Stimulated activated naive CD8-positive, alpha-beta T cell treated with anti-CD3 and anti-CD28 coated beads, Interleukin-15, Interleukin-2, amounts not matched to agents 100 ng/mL and 50 ng/mL, for 24 hours (primary cell): ENCODE measurements around the gene FLRT1.

ENCODE experiments used
- H3K27ac Mint-ChIP-seq: one replicate; pipeline ENCODE4 v1.8.0; 2021; ENCODE audit warnings: mild to moderate bottlenecking, mixed read lengths
- H3K27me3 Mint-ChIP-seq: one replicate; pipeline ENCODE4 v1.8.0; 2021; ENCODE audit warnings: mixed read lengths
- H3K36me3 Mint-ChIP-seq: one replicate; pipeline ENCODE4 v1.8.0; 2021; ENCODE audit warnings: low read depth, mixed read lengths
- H3K4me1 Mint-ChIP-seq: one replicate; pipeline ENCODE4 v1.8.0; 2021; ENCODE audit warnings: low read depth, mixed read lengths
- H3K4me3 Mint-ChIP-seq: one replicate; pipeline ENCODE4 v1.8.0; 2021; ENCODE audit warnings: mild to moderate bottlenecking, mixed read lengths
- H3K9me3 Mint-ChIP-seq: one replicate; pipeline ENCODE4 v1.8.0; 2021; ENCODE audit warnings: mixed read lengths

Gene FLRT1

DNA sequence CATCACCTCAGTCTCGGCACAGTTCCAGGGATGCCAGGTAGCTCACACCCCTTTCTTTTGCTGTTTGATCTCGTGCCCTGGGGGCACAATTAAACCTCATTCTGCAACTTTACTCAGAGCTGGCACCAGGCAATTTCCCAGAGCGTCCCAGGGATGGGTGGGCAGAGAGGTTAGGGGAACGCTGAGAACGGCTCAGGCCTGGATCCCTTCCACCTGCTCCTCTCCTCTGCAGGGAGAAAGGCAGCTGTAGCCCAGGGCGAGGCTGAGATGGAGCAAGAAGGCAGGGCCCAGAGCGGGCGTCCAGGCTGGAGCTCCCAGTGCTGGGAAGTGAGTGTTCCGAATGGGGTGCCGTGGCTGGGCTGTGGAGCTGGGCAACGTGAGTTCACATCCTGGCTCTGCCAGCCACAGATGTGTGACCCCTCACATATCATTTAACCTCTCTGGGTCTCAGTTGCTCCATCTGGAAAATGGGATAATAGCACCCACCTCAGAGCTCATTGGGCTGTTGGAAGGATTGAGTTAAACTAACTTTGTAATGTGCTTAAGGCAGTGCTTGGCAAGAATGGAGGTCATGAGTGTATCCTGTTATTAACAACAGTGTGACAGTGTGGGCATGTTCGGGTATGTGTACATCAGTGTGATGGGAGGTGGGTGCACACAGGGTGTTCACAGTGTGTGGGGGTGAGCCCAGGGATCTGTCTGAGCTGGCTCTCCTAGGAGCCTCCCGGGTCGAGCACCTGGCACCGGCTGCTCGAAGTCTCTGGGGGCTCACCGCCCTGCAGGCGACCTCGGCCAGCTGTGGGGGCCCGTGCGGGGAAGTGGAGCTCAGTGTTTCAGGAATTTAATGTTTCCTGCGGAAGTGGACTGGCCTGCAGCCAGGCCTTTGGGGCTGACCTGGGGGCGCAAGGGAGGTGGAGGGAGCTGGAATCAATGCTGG is 34.0 kb upstream of the FLRT1 start:
- H3K9me3 Mint-ChIP-seq = no peaks in the 10 kb centered on the region
- H3K27me3 Mint-ChIP-seq = peaks cover 11% of the 10 kb centered on the region
- no peak overlapping the region for H3K27ac Mint-ChIP-seq
- H3K4me3 Mint-ChIP-seq = no peak overlapping the region
- H3K4me1 Mint-ChIP-seq = no peaks in the 10 kb centered on the region
- H3K36me3 Mint-ChIP-seq = peaks cover 15% of the 10 kb centered on the region

DNA sequence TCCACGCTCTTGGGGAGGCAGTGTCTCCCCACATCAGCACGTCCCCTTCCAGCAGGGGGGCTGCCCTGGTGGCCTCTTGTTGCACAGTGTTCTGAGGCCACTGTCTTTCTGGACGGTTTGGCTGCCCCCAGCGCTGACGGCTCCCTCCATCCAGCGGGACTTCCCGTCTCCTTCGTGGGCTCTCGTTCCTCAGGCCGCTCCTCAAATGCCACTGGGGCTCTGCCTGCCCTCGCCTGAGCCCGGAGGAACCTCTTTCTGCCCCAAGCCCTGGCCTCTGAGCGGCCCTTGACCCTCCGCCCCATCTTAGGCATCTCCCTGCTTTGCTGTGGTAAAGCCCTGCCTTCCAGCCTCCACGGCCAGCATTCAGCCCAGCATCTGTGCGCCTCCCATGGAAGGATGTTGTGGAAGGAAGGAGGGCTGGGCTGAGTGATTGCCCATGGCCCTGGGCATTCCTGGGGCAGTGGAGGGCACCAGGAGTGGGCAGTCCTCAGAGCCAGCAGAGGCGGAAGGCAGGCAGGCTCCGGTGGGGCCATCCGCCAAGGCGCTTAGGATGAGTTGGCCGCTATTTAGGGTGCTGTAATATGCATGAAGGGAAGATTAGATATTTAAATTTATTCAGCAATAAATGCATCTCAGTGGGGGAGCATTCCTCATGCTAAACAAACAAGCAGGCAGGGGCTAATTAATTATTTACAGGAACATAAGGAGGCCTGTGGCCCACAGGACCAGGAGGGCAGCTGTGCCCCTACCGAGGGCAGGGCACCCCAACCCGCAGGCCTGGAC is 31.7 kb upstream of the FLRT1 start:
- peaks cover 29% of the 10 kb centered on the region for H3K27me3 Mint-ChIP-seq
- no peak overlapping the region for H3K4me3 Mint-ChIP-seq
- H3K4me1 Mint-ChIP-seq = peaks cover 6% of the 10 kb centered on the region
- no peak overlapping the region for H3K27ac Mint-ChIP-seq
- H3K36me3 Mint-ChIP-seq = no peaks in the 10 kb centered on the region
- no peaks in the 10 kb centered on the region for H3K9me3 Mint-ChIP-seq

DNA sequence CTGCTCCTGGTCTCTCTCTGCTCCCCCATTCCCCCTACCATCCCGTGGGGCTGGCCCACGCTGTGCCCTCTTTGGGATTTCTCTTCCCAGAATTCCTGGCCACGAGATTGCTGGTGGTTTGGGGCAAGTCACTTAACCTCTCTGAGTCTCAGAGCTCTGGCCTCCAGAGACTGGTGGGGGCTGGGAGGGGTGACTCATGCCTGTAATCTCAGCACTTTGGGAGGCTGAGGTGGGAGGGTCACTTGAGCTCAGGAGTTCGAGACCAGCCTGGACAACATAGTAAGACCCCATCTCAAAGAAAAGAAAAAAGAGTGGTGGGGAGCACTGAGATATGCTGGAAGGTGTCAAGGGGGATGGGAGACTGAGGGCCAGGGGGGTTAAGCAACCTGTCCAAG is 31.1 kb upstream of the FLRT1 start:
- Mint-ChIP-seq H3K27me3 (peaks cover 30% of the 10 kb centered on the region), H3K9me3 (no peaks in the 10 kb centered on the region), H3K4me1 (peaks cover 6% of the 10 kb centered on the region), H3K4me3 (no peak overlapping the region), H3K27ac (no peak overlapping the region), H3K36me3 (no peaks in the 10 kb centered on the region)

DNA sequence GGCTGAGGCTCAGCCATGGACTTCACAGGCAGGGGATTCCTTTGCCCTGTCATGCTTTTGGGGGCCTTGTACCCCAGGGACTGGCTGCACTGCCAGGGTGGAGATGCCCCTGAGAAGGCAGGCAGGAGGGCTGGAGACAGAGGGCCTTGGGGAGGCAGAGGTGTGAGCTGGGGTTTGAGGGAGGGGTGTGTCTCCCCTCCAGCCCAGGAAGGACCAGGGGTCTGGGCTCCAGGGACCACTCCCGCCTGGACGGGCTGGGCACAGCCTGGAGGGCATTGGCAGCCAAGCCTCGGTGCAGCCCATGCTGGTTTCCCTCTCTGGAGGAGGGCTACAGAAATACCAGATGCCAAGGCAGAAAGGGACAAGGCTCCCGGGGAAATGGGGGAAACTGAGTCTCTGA is 30.0 kb upstream of the FLRT1 start:
- H3K27ac Mint-ChIP-seq = no peak overlapping the region
- H3K9me3 Mint-ChIP-seq = no peaks in the 10 kb centered on the region
- no peaks in the 10 kb centered on the region for H3K36me3 Mint-ChIP-seq
- H3K27me3 Mint-ChIP-seq = peaks cover 30% of the 10 kb centered on the region
- H3K4me1 Mint-ChIP-seq = peaks cover 6% of the 10 kb centered on the region
- H3K4me3 Mint-ChIP-seq = no peak overlapping the region

DNA sequence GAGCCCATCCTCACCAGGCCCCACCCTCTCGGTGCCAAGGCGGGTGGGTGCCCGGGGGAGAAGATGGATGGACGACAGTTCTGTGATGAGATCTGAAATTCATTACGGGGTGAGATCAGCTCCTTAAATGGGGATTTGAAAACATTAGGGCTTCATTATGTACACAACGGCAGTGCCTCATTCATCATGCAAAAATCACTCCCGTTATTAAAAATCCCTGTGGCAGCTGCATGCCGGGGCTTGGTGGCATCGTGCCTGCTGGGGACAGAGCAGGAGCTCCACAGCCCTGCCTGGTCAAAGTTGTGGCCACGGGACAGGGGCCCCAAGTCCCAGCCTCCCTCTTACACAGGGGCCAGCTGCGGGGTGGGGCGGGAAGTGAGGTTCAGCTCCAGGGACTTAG is 29.3 kb upstream of the FLRT1 start:
- Mint-ChIP-seq H3K36me3 (peaks cover 2% of the 10 kb centered on the region), H3K27ac (no peak overlapping the region), H3K27me3 (peaks cover 30% of the 10 kb centered on the region), H3K4me1 (peaks cover 6% of the 10 kb centered on the region), H3K4me3 (peak overlapping the region; percentile 13), H3K9me3 (no peaks in the 10 kb centered on the region)

DNA sequence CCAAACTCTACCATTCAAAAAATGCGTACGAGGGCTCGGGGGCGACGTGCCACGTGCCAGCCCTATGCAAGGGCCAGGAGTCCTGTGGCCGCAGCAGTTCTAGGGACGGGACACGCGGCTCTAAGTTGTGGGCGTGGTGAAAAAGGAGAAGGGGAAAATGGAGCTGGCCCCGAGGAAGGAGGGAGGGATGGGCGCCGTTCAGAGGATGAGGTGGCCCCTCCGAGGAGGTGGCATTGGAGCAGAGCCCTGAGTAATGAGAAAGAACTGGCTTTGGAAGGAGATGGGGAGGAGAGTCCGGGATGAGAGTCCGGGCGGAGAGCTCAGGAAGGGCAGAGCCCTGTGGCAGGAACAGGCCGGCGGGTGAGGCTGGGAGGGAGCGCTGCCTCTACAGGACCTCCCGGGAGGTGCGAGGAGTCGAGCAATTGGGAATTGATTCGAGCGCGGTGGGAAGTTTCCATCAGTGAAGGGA is 28.5 kb upstream of the FLRT1 start:
- H3K4me1 Mint-ChIP-seq = peaks cover 6% of the 10 kb centered on the region
- peaks cover 5% of the 10 kb centered on the region for H3K36me3 Mint-ChIP-seq
- H3K9me3 Mint-ChIP-seq = no peaks in the 10 kb centered on the region
- H3K27me3 Mint-ChIP-seq = peaks cover 26% of the 10 kb centered on the region
- H3K27ac Mint-ChIP-seq = no peak overlapping the region
- H3K4me3 Mint-ChIP-seq = peak overlapping the region; percentile 49

DNA sequence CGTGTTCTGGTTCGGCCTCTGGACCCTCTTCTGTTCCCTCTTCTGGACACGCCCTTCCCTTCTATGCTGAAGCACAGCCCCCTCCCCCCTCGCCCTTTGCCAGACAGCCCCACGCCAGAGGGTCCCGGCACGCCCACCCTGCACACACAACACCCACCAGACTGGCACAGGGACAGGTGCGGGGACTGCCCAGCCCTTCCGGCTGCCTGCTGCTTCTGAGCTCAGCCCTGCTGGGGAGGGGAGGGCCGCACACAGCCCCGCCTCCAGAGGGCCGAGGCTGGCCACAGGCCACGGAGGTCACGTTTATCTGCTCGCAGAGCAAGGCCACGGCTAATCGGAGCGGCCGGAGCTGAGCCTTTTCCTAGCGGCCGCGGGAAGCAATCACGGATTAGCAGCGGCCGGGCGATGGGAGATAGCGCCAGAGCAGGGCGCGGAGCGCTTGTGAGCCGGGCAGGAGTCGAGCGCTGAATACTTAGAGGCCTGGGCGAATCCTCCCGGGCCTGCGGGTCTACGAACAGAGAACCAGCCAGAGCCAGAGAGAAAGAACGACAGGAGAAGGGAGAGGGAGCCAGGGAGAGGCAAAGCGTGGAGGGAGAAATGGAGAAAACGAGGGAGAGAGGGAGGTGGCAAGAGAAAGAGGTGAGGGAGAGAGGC is 28.0 kb upstream of the FLRT1 start:
- Mint-ChIP-seq H3K9me3 (no peaks in the 10 kb centered on the region), H3K27me3 (peaks cover 26% of the 10 kb centered on the region), H3K36me3 (peaks cover 5% of the 10 kb centered on the region), H3K4me3 (peak overlapping the region; percentile 49), H3K4me1 (peaks cover 6% of the 10 kb centered on the region), H3K27ac (no peak overlapping the region)

DNA sequence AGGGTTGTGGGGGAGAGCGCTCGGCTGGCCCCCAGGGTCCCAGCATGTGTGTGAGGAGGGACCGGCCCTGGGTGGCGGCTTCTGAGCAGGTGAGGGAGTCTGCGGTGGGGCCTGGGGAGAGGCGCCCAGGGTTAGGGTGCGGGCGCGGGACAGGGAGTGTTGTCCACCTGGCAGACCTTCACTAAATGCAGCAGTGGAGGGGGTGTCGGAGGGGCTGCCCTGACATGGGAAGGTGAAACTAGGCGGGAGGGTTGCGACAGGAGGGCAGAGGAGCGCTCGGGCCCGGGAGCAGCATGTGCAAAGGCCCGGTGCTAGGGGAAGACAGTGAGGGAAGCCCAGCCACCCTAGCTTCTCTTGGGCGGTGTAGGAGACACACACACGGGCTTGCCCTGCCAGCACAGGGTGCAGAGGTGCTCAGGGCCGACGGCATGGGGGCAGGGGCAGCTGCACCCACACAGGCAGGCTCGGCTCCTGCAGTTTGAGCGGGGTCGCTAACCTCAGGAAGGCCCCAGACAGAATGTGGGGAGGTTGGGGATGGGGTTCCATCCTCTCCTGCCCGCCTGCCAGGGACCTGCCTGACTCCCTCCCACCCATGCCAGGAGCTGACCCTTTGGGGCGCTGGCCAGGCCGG is 27.3 kb upstream of the FLRT1 start:
- Mint-ChIP-seq H3K27me3 (peaks cover 26% of the 10 kb centered on the region), H3K36me3 (peaks cover 5% of the 10 kb centered on the region), H3K9me3 (no peaks in the 10 kb centered on the region), H3K27ac (no peak overlapping the region), H3K4me3 (no peak overlapping the region), H3K4me1 (peaks cover 6% of the 10 kb centered on the region)

DNA sequence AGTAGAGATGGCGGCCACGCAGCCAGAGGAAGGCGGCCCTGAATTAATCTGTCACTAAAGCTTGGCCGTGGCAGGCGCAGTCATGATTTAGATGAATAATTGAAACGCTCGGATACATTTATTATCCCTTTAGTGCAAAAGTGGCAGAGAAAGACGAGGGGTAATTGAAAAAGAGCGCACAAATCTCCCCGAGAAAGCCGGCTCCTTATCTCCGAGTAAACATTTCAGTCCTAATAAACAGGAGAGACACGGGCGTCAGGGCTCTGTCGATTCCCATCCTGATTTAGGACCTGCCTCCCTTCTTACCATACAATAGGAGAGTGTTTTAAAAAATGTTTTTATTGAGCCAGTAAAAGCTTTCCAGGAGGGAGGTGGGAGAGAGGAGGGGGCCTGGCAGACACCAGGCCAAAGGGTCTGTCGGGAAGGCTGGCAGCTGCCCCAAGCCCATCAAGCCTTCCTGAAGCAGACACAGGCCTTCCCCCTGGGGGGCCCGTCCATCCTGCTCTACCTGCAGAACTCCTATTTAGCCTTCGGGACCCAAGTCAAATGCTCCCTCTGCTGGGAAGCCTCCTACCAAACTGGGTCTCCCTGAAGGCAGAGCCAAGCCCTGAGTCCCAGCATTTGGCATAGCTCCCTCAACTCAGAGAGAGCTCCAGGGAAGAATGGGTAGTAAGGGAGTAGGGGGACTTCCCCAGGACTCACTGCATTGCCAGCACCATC is 26.7 kb upstream of the FLRT1 start:
- Mint-ChIP-seq H3K4me1 (peaks cover 6% of the 10 kb centered on the region), H3K4me3 (no peak overlapping the region), H3K27ac (no peak overlapping the region), H3K9me3 (no peaks in the 10 kb centered on the region), H3K36me3 (peaks cover 5% of the 10 kb centered on the region), H3K27me3 (peaks cover 26% of the 10 kb centered on the region)

DNA sequence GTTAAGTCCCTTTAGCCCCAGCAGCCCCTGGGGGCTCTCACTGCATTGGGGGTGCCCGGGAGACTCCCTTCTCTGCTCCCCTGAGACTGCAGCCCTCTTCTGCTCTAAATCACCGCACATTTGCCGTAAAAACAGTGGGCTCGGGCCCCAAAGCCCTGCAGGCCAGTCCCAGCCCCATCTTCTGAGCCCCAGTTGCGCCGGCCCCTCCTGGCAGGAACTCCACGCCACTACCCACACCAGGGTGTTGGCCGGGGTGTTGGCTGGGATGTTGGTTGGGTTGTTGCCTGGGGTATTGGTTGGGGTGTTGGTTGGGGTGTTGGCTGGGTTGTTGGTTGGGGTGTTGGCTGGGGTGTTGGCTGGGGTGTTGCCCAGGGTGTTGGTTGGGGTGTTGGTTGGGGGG is 26.0 kb upstream of the FLRT1 start:
- peaks cover 26% of the 10 kb centered on the region for H3K27me3 Mint-ChIP-seq
- H3K36me3 Mint-ChIP-seq = peaks cover 5% of the 10 kb centered on the region
- no peaks in the 10 kb centered on the region for H3K9me3 Mint-ChIP-seq
- no peak overlapping the region for H3K4me3 Mint-ChIP-seq
- peaks cover 6% of the 10 kb centered on the region for H3K4me1 Mint-ChIP-seq
- no peak overlapping the region for H3K27ac Mint-ChIP-seq

DNA sequence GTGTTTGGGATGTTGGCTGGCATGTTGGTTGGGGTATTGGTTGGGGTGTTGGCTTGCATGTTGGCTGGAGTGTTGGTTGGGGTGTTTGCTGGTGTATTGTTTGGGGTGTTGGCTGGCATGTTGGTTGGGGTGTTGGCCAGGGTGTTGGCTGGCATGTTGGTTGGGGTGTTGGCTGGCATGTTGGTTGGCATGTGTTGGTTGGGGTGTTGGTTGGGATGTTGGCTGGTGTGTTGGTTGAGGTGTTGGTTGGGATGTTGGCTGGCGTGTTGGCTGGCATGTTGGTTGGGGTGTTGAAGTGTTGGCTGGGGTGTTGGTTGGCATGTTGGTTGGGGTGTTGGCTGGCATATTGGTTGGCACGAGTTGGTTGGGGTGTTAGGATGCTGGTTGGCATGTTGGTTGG is 24.9 kb upstream of the FLRT1 start:
- Mint-ChIP-seq H3K4me1 (peaks cover 6% of the 10 kb centered on the region), H3K36me3 (peaks cover 5% of the 10 kb centered on the region), H3K4me3 (no peak overlapping the region), H3K27ac (no peak overlapping the region), H3K9me3 (no peaks in the 10 kb centered on the region), H3K27me3 (peaks cover 26% of the 10 kb centered on the region)

DNA sequence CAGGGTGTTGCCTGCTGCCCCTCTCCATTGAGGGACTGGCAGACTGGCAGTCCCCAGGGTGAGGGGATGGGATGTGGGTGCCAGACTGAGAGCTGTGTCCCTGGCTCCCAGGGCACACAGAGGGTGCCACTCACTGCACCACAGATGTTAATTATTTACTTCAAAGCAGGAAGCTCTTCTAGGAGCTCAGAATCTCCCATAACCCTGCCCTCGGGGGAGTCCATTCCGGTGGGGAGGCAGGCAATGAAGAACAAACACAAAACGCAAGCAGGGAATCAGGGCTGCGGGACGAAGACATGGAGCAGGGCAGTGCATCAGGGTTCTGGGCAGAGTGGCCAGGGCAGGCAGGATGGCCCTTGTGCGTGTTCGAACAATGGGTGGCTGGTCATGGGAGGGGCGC is 24.4 kb upstream of the FLRT1 start:
- H3K36me3 Mint-ChIP-seq = peaks cover 5% of the 10 kb centered on the region
- H3K27me3 Mint-ChIP-seq = peaks cover 23% of the 10 kb centered on the region
- H3K27ac Mint-ChIP-seq = no peak overlapping the region
- no peak overlapping the region for H3K4me3 Mint-ChIP-seq
- H3K4me1 Mint-ChIP-seq = peaks cover 6% of the 10 kb centered on the region
- no peaks in the 10 kb centered on the region for H3K9me3 Mint-ChIP-seq

DNA sequence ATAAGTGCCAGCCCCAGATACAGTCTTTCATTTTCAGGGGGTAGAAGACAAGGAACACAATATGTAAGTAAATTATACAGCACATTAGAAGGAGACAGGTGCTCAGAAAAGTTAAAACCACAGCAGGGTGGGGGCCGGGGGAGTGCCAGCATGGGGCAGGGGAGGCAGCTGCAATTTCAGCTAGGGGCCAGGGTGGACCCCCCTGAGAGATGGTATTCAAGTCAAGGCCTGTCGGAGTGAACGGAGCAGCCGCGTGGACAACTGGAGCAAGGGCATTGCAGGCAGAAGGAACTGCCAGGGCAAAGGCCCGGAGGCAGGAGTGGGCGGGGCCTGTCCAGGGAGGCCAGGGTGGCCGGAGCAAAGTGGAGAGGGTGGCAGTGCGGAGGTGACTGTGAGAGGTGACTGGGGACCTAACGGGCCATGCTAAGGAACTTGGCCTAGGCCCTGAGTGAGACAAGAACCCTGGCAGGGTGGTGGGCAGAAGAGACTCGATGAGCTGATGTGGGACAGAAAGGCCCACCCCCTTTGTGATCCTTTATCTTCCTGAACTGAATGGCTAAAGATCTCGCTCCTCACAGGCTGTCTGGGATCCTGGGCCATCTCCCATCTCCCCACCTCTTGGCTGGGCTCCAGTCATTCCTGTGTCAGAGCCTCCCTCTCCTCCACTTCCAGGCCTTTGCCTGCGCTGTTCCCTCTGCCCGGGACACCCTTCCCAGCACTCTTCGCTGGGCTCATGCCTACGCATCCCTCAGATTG is 22.4 kb upstream of the FLRT1 start:
- Mint-ChIP-seq H3K9me3 (no peaks in the 10 kb centered on the region), H3K27me3 (peaks cover 6% of the 10 kb centered on the region), H3K4me1 (no peaks in the 10 kb centered on the region), H3K4me3 (no peak overlapping the region), H3K27ac (no peak overlapping the region), H3K36me3 (peaks cover 5% of the 10 kb centered on the region)
